Activated CD8-positive, alpha-beta memory T cell treated with anti-CD3 and anti-CD28 coated beads for 1 hour (primary cell): Measurements from ENCODE around the gene SATB2.

Source experiments
- DNase-seq, 2 donors: peaks; one replicate each; pipeline ENCODE4 v3.0.0-alpha.2; 2020; ENCODE audit warnings: low read depth in 1 of 2; ENCODE audit errors: extremely low read depth in 1 of 2

SATB2 gene

DNA sequence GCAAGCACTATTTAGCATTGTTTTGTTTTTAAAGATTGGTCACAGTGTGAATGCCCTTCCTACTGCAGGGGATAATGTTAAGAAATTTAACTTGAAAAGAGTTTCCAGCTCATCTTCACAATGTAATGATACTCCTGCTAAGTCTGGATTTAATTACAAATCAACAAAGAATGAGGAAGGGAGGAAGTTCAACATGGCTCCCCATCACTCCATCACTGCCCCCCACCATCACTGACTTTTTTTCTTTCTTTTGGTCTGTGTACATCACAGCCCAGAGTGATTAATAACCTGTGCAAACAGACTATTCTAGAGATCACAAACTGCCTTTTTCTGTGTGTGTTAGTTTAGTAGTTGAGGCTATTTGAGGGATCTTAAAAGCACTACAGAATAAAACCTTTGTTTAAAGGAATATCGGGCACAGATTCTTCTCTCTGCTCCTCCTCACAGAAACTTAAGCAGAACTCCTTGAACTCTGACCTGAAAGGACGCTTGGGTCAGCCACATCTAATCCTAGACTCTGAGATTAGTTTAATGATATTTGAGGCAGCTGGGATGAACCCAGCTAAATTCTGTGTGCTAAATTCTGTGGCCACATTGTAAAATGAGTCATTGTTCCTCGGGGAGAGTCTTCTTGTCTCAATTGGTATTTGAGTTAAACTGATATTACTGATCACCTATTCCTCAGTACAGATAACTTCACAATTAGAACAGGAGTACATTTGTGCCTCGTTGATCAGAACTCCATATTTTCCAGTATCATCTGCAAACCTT, 47.8 kb downstream of the SATB2 start:
- no peak for DNase-seq

- DNase-seq = no peak
These were observed 50.3 kb downstream of the SATB2 start for GRCh38 chr2:199407421-199407820.

DNA sequence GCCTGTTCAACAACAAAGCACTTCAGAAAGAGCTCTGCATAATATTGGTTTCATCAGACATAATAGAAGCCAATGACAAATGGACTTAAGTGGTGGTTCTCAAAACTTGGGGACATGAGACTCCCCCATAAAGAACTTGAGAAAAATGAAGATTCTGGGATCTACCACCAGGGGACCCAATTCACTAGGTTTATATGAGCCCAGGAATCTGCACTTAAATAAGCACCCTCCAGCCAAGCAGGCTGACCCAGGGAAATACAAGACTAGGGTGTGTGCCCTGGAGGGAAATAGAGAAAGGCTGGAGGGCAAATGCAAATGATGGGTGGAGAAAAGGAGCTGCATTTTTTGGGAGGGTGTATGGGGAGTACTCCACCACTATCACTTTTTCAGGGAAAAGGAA, 52.5 kb downstream of the SATB2 start:
- no peak for DNase-seq

DNA sequence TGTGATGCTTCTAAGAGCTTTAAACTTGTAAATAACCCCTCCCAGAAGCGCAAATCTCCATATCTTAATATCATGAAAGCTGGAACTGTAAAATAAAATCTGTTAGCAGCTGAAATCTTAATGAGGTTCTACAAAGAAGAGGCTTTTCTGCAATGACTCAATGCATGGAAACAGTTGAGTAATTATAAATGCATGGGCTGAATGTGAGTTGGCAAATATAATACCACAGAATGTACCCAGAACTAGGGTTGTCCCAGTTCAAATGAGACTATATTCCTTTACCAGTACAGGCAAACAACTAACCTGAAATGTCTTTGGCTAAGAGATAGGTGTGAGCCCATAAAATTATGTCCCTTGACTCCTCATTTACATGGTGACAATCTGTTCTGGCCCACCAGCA, 52.9 kb downstream of the SATB2 start:
- DNase-seq = no peak

DNA sequence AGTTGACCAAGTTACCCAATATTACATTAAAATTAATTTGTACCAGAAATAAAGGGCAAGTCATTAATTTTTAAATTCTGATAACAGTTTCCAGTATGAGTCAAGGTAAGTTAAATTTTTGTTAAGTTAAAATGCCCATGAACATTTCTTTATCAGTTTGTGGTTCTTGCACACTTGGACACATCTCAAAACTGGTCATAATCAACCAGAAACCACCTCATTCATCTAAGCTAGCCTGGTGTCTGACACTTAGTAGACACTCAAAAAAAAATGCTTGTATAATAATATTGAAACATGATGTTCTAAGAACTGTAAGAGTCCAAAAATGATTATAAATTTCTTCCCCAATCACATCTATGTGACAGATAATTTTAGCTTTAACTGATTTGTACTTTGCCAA, 62.4 kb downstream of the SATB2 start:
- DNase-seq = no peak

- DNase-seq = no peak
These were observed 65.4 kb downstream of the SATB2 start for GRCh38 chr2:199392363-199392762.

GRCh38 chr2:199388728-199389268, 68.9 kb downstream of the SATB2 start:
- no peak for DNase-seq

- DNase-seq = no peak
These were observed 73.7 kb downstream of the SATB2 start for GRCh38 chr2:199384043-199384442.

- DNase-seq = no peak
These were observed 74.7 kb downstream of the SATB2 start for GRCh38 chr2:199383021-199383420.

DNA sequence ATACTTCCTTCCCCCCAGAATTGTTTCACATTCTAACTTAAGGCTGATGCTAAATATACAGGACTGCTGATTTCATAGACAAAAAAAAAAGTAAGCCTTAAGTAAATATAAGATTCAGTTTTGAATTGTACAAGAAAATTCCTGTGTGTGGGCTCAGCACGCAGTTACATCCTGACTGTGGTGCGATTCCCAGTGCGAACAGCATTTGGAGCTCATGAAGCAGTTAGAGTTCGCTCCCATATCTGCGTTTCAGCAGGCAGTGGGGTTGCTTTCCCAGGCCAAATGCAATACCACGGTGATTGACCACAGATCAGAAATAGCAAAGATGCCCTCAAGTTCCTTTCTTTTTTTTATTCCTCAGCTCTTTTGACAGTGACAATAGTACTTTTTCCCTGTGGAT, 75.6 kb downstream of the SATB2 start:
- no peak for DNase-seq

- no peak for DNase-seq
These were observed 76.2 kb downstream of the SATB2 start for GRCh38 chr2:199381531-199381930.

DNA sequence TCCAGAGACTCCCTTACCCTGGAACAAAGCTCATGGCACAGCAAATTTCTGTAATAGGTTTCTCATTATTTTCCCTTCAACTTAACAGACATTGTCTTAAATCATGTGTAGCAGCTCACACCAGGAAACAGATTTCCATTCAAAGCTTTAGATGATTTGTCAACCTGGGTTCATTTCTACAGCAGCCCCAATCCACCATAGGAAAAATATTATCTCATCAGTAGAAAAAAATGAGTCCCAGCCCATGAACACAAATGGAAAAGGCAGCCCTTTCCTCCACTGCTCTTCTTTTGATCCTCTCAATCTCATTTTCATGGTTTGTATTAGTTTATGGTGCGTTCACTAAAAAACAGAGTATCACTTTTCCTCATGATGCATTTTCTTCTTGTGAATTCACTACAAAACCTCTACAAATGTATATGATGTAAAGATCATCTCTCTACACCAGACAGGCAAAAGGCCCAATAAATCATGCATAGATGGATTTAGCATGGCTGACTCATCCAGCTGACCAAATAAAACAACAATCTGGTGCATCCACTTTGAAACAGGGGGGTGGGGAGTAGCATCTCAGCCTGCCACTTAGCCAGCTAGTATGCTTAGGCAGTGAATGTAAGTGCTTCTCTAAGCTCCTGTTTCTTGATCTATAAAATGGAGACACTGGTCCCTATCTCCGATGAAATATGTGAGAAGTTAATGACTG, 78.6 kb downstream of the SATB2 start:
- no peak for DNase-seq

- DNase-seq = no peak
These were observed 87.5 kb downstream of the SATB2 start for GRCh38 chr2:199370150-199370780.

- no peak for DNase-seq
These were observed 91.3 kb downstream of the SATB2 start for GRCh38 chr2:199366406-199366805.

DNA sequence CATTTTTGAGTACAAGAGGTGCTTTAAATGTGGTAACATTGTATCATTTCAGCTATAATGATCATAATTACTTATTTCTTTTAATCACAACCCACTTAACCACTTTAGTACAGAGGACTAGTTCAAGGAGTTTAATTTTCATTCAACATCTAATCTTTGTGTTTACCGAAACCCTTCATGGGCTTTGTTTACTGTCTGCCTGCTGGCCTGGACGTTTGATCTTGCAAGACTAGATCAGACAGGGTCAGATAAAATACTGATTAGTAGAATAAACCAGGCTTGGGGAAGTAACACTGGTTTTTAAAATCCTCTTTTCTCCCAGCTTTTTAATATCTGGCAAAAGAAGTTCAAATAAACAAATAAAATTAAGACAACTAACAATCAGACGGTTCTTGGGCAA, 93.6 kb downstream of the SATB2 start:
- no peak for DNase-seq

DNA sequence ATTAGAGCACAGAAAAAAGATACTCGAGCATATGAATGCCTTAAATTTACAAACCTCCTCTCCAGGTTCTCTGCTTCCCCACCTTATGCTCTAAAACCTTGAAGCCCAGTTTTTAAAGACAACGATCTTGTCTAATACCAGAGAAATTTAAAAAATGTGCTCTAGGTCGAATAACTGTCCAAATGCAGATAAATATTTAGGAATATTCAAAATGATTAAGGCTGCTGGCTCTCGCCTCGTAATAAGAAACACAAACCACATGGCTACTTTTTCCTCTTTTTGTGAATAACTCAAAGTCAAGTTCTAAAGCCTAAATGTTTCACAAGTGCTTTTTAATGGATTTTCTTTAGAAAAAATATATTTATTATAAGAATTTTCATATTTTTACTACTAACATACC, 101.3 kb downstream of the SATB2 start:
- DNase-seq = no peak

DNA sequence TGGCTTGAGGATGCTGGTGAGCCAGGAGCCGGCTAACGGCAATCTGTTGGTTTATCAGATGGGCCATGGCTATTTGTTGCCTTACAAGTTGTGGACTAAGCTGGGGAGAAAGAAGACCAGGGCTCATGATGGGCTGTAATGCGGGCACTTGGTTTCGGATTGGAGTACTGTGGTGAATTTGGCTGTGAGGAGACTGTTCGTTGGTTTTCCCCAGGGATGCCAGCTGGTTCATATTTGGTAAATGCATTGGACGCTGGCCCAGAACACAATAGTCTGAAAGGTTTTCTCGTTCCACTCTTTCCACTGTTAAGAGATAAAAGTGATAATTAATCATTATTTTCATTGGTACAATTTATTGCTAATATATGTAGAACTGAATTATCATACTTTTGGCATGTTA, 108.9 kb downstream of the SATB2 start:
- DNase-seq = no peak

DNA sequence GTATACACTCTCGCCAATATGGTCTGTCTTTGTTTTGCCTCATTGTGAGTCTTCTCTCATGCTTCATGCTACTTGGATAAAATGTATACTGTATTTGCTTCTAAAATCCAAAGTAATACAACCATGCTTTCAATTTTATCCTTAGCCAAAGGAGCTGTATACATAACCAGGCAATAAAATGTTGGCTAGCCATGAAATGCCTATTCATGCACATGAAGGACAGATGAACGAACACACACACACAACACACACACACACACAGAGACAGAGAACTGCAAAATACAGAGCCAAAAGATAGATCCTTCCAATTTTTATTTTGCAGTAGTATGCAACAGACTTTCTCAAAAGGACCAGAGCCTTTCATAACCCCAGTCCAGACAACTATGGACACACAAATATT, 113.7 kb downstream of the SATB2 start:
- no peak for DNase-seq

DNA sequence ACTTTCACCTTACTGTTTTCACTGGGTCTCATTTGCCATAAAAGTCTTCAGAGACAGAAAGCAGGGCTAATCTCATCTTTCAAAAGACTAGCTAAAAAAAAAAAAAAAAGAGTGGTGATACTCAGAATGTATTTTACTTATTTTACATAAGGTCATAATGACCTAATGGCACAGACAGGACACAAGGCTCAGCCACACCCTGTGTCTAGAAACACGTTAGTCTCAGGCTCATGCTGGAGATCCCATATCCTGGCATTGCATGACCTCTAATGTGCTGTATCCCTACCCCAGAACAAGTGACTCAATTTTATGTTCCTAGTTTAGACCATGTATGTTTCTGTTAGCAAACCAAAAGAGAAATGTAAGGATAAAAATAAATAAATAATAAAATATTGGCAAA, 115.4 kb downstream of the SATB2 start:
- no peak for DNase-seq

GRCh38 chr2:199341123-199341522, 116.6 kb downstream of the SATB2 start:
- no peak for DNase-seq

GRCh38 chr2:199339891-199340605, 117.7 kb downstream of the SATB2 start:
- no peak for DNase-seq
